CD4-positive, alpha-beta T cell (primary cell): ENCODE results near the gene ORMDL3. TPM values are rescaled to one million over a fixed set of nuclear protein-coding genes. Genes with fewer than 3 reads are reported as not detected.
A peak's percentile ranks its signal among the peaks of the same experiment; 100 is the strongest.

Experiments
- ATAC-seq: fragments of 200-7000 bp; cut with Tn5 transposase; one replicate; pipeline ENCODE4 v1.10.0; 2022; ENCODE audit warnings: mild to moderate bottlenecking; ENCODE audit not compliant: poor library complexity
- CTCF ChIA-PET: fragments of 350-600 bp; sonication (Branson Sonifier 250); formaldehyde crosslinking; loops from one replicate; lab custom pipeline; 2021; ENCODE audit warnings: antibody characterized with exemption, inconsistent platforms; lab: Charles Lee
- POLR2A ChIA-PET: fragments of 350-600 bp; sonication (Branson Sonifier 250); formaldehyde crosslinking; loops from one replicate; lab custom pipeline; 2021; ENCODE audit warnings: antibody characterized with exemption, inconsistent platforms; lab: Charles Lee
- DNase-seq, 14 experiments: peaks; one replicate each; pipeline ENCODE4 v3.0.0-alpha.2; 2013 to 2020; ENCODE audit warnings: mixed read lengths in 2 of 14
- H3K27ac ChIP-seq, 2 donors: one replicate each; pipeline versions ENCODE4 v1.5.1 to v1.7.0; 2013; ENCODE audit warnings: low read length in 2 of 2, low read depth in 1 of 2, mild to moderate bottlenecking in 1 of 2
- H3K27me3 ChIP-seq, 2 experiments: 1 replicate in 1 of 2; 2 replicates in 1 of 2; pipeline versions ENCODE4 v1.6.1 to v1.7.0; 2013; ENCODE audit warnings: low read length in 2 of 2, control low read depth in 1 of 2, mild to moderate bottlenecking in 1 of 2, moderate library complexity in 1 of 2; ENCODE audit not compliant: insufficient read depth in 2 of 2, control insufficient read depth in 1 of 2
- H3K36me3 ChIP-seq: one replicate; pipeline ENCODE4 v1.6.1; 2013; ENCODE audit warnings: low read length, control low read depth; ENCODE audit not compliant: insufficient read depth
- H3K4me1 ChIP-seq: one replicate; pipeline ENCODE4 v1.6.1; 2013; ENCODE audit warnings: low read length, control low read depth; ENCODE audit not compliant: insufficient read depth
- H3K4me3 ChIP-seq: one replicate; pipeline ENCODE4 v1.5.1; 2013; ENCODE audit warnings: mild to moderate bottlenecking, low read length, moderate library complexity
- H3K9me3 ChIP-seq, 2 experiments: 1 replicate in 1 of 2; 2 replicates in 1 of 2; pipeline versions ENCODE4 v1.6.1 to v1.7.0; 2013; ENCODE audit warnings: low read length in 2 of 2, mild to moderate bottlenecking in 2 of 2, control low read depth in 1 of 2, moderate library complexity in 1 of 2; ENCODE audit not compliant: control insufficient read depth in 1 of 2, insufficient read depth in 1 of 2
- H3K27ac Mint-ChIP-seq: one replicate; pipeline ENCODE4 v1.8.0; 2020; ENCODE audit warnings: mixed read lengths
- H3K27me3 Mint-ChIP-seq: one replicate; pipeline ENCODE4 v1.8.0; 2021; ENCODE audit warnings: mixed read lengths
- H3K36me3 Mint-ChIP-seq: one replicate; pipeline ENCODE4 v1.8.0; 2021; ENCODE audit warnings: low read depth, mixed read lengths
- H3K4me1 Mint-ChIP-seq: one replicate; pipeline ENCODE4 v1.8.0; 2021; ENCODE audit warnings: low read depth, mixed read lengths
- H3K4me3 Mint-ChIP-seq: one replicate; pipeline ENCODE4 v1.8.0; 2020; ENCODE audit warnings: mild to moderate bottlenecking, mixed read lengths
- H3K9me3 Mint-ChIP-seq: one replicate; pipeline ENCODE4 v1.8.0; 2020; ENCODE audit warnings: mixed read lengths
- CTCF ChIP-seq: fragments of 200-600 bp; IDR thresholded peaks from one replicate; pipeline ENCODE4 v1.8.0; 2022; ENCODE audit warnings: antibody characterized with exemption, mild to moderate bottlenecking
- intact Hi-C, 2 experiments: fragments of 100-400 bp; cut with DNase I in 1 of 2; cut with micrococcal nuclease in 1 of 2; formaldehyde crosslinking; loops; one replicate each; pipeline versions ENCODE4 v1.15.1 to v1.9.0; 2023 to 2025; cut with DNase I, micrococcal nuclease
- total RNA-seq, 174 experiments: library from RNA in 2 of 174; stranded (reverse) in 2 of 174; gene quantifications; one replicate each; pipeline ENCODE4 v1.2.3 and lab custom pipeline; 2021 to 2026

ORMDL3 gene
- total RNA-seq, 2 experiments from 2014 or later, result 103 to 105 TPM

DNA sequence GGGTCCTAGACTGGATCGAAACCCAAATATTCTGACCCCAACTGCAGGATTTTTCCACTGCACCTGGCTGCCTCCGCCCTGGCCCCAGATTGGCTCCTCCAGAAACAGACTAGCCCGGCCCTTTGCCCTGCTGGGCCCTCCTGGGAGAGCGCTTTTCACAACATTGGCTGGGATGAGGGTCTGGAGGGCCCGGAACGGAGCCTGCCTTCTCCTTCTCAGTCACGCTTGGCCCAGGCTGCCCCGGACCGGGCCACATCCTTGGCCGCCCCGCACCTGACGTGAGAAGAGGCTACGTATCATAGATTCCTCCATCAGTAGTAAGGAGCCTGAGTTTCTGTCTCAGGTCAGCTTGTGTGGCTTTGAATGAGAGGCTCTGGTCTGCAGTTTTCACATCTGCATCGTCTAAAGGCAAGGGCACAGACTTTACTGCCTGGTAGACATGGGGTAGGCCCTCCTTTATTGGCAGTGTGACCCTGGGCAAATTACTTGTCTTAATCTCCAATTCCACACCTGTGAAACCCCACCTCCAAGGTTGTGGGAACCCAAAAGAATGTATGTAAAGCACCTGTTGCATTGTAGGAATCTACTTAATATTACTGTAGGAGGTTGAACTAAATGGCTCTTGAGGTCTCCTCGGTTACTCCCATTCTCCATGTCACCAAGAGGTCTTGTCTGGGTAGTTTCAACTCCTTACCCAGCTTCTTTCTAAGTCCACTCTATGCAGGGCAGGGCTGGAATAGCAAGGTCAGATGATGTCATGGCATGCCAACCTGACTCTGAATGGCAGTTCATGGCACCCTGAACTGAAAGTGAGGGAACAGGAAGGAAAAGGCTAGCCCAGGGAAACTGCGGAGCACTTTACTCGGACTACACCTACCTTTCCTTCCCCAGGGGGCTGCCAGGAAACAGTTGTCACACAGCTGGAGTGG is 792 bp upstream of the ORMDL3 start:
- Mint-ChIP-seq H3K36me3 (peaks cover 31% of the 10 kb centered on the region), H3K4me3 (peak overlapping the region; percentile 92), H3K4me1 (peaks cover 44% of the 10 kb centered on the region), H3K9me3 (no peaks in the 10 kb centered on the region), H3K27me3 (no peaks in the 10 kb centered on the region), H3K27ac (peak overlapping the region; percentile 93)
- Histone ChIP-seq H3K27me3 (no peaks in the 10 kb centered on the region), H3K27ac (peak overlapping the region in 1 of 2 donors; percentile 90), H3K4me3 (peak overlapping the region; percentile 89), H3K9me3 (no peaks in the 10 kb centered on the region), H3K4me1 (peaks cover 46% of the 10 kb centered on the region), H3K36me3 (peaks cover 14% of the 10 kb centered on the region)
- ChIA-PET POLR2A (interaction anchor here (0.6 to 3.3 kb wide), 14 partner anchors 10 to 477 kb away, joined by 3 to 34 read pairs (median 5); partner anchors contain the start of genes CDK12, GSDMB, MED1 and MIEN1), CTCF (interaction anchor here (0.5 kb wide), 1 partner anchor 477 kb away, joined by 3 read pairs; the partner anchor contains the start of gene MED1)
- intact Hi-C loops, result loop anchor here (1.0 to 10.0 kb wide), 10 partner anchors 25 to 473 kb away; partner anchors contain the start of genes PSMD3 (in 2 of the 2), GSDMA (in 1 of the 2), MED1 (in 1 of the 2) and MED24 (in 1 of the 2)
- TF ChIP-seq CTCF, result no peak
- peak; percentile 1 for ATAC-seq
- peak in 1 of 14 experiments; percentile 44 for DNase-seq

GRCh38 chr17:39926588-39927100 is 757 bp downstream of the ORMDL3 start:
- H3K4me1 ChIP-seq, result peaks cover 62% of the 10 kb centered on the region
- TF ChIP-seq CTCF, result no peak
- POLR2A ChIA-PET, result interaction anchor here (0.6 to 3.3 kb wide), 35 partner anchors 8 to 727 kb away, joined by 3 to 34 read pairs (median 4); partner anchors contain the start of genes CDK12, GSDMB, IKZF3 and MED1
- Mint-ChIP-seq H3K36me3 (peaks cover 46% of the 10 kb centered on the region), H3K9me3 (no peaks in the 10 kb centered on the region), H3K27ac (peak overlapping the region; percentile 93), H3K4me3 (peak overlapping the region; percentile 92), H3K4me1 (peaks cover 60% of the 10 kb centered on the region), H3K27me3 (no peaks in the 10 kb centered on the region)
- CTCF ChIA-PET, result interaction anchor here (0.5 to 2.1 kb wide), 4 partner anchors 54 to 305 kb away, joined by 3 to 8 read pairs (median 4); partner anchors contain the start of genes MIEN1 and PSMD3
- H3K36me3 ChIP-seq, result peaks cover 30% of the 10 kb centered on the region
- H3K9me3 ChIP-seq, result no peaks in the 10 kb centered on the region
- DNase-seq (peak; percentile 47 to 88 (median 56)), ATAC-seq (peak; percentile 68)
- peak overlapping the region; percentile 63 to 90 for H3K27ac ChIP-seq
- no peaks in the 10 kb centered on the region for H3K27me3 ChIP-seq
- intact Hi-C loops, result loop anchor here (1.0 to 10.0 kb wide), 10 partner anchors 27 to 472 kb away; partner anchors contain the start of genes PSMD3 (in 2 of the 2), GSDMA (in 1 of the 2), MED1 (in 1 of the 2) and MED24 (in 1 of the 2)
- peak overlapping the region; percentile 89 for H3K4me3 ChIP-seq

GRCh38 chr17:39926135-39926587 is 1.2 kb downstream of the ORMDL3 start:
- DNase-seq (no peak), ATAC-seq (no peak)
- Mint-ChIP-seq H3K9me3 (no peaks in the 10 kb centered on the region), H3K27ac (peak overlapping the region; percentile 93), H3K4me3 (peak overlapping the region; percentile 92), H3K4me1 (peaks cover 64% of the 10 kb centered on the region), H3K27me3 (no peaks in the 10 kb centered on the region), H3K36me3 (peaks cover 51% of the 10 kb centered on the region)
- ChIA-PET CTCF (interaction anchor here (1.2 to 2.1 kb wide), 4 partner anchors 54 to 305 kb away, joined by 3 to 8 read pairs (median 4); partner anchors contain the start of genes MIEN1 and PSMD3), POLR2A (interaction anchor here (0.6 to 3.3 kb wide), 31 partner anchors 8 to 726 kb away, joined by 3 to 34 read pairs (median 4); partner anchors contain the start of genes GSDMB, IKZF3, MIEN1 and NR1D1)
- Histone ChIP-seq H3K27ac (peak overlapping the region; percentile 63 to 90), H3K27me3 (no peaks in the 10 kb centered on the region), H3K9me3 (no peaks in the 10 kb centered on the region), H3K4me3 (peak overlapping the region; percentile 89), H3K4me1 (peaks cover 66% of the 10 kb centered on the region), H3K36me3 (peaks cover 35% of the 10 kb centered on the region)
- TF ChIP-seq CTCF, result no peak
- intact Hi-C loops, result loop anchor here (1.0 to 10.0 kb wide), 7 partner anchors 36 to 471 kb away; partner anchors contain the start of genes GSDMA (in 1 of the 2), MED1 (in 1 of the 2), MED24 (in 1 of the 2) and MIEN1 (in 1 of the 2)
